SIG-M5 treated with dmso at 0.1 percent for 504 hours (cell line): Measurements from ENCODE around the gene ANKFN1.
"Not testable (repeated sequence)": the region's sequence is repeated elsewhere in the genome, so short reads cannot be mapped to it uniquely, and the experiment has no call there.

ENCODE experiments used
- DNase-seq: peaks from one replicate; lab custom pipeline; 2025; ENCODE audit not compliant: unreplicated experiment; lab: John Stamatoyannopoulos, UW

Gene ANKFN1

GRCh38 chr17:56274491-56274890 is 121.2 kb downstream of the ANKFN1 start:
- no peak for DNase-seq

- no peak for DNase-seq
Observed at GRCh38 chr17:56284482-56284881, 131.2 kb downstream of the ANKFN1 start.

GRCh38 chr17:56288786-56289185 is 135.5 kb downstream of the ANKFN1 start:
- not testable (repeated sequence) for DNase-seq

- DNase-seq = no peak
Observed at GRCh38 chr17:56289321-56289720, 136.0 kb downstream of the ANKFN1 start.

GRCh38 chr17:56290101-56290801 is 137.0 kb downstream of the ANKFN1 start:
- no peak for DNase-seq

GRCh38 chr17:56290802-56291118 is 137.5 kb downstream of the ANKFN1 start:
- DNase-seq = no peak

- no peak for DNase-seq
Observed at GRCh38 chr17:56291226-56291805, 138.0 kb downstream of the ANKFN1 start.

- DNase-seq = no peak
Observed at GRCh38 chr17:56292010-56292409, 138.7 kb downstream of the ANKFN1 start.

GRCh38 chr17:56292578-56292977 is 139.3 kb downstream of the ANKFN1 start:
- no peak for DNase-seq

- no peak for DNase-seq
Observed at GRCh38 chr17:56297184-56297583, 143.9 kb downstream of the ANKFN1 start.

GRCh38 chr17:56298846-56299245 is 145.6 kb downstream of the ANKFN1 start:
- DNase-seq = no peak

- no peak for DNase-seq
Observed at GRCh38 chr17:56300144-56300543, 146.9 kb downstream of the ANKFN1 start.

- no peak for DNase-seq
Observed at GRCh38 chr17:56305007-56305406, 151.7 kb downstream of the ANKFN1 start.

- DNase-seq = no peak
Observed at GRCh38 chr17:56309897-56310296, 156.6 kb downstream of the ANKFN1 start.

- DNase-seq = no peak
Observed at GRCh38 chr17:56310782-56311181, 157.5 kb downstream of the ANKFN1 start.

- no peak for DNase-seq
Observed at GRCh38 chr17:56313201-56313600, 159.9 kb downstream of the ANKFN1 start.

- DNase-seq = no peak
Observed at GRCh38 chr17:56314026-56314425, 160.8 kb downstream of the ANKFN1 start.

- no peak for DNase-seq
Observed at GRCh38 chr17:56314984-56315602, 161.8 kb downstream of the ANKFN1 start.

GRCh38 chr17:56316604-56317003 is 163.3 kb downstream of the ANKFN1 start:
- DNase-seq = no peak

GRCh38 chr17:56317351-56318208 is 164.3 kb downstream of the ANKFN1 start:
- DNase-seq = no peak

GRCh38 chr17:56319531-56319930 is 166.3 kb downstream of the ANKFN1 start:
- DNase-seq = peak; percentile 78

- DNase-seq = no peak
Observed at GRCh38 chr17:56320443-56320842, 167.2 kb downstream of the ANKFN1 start.
